Liver (tissue), 9 donors: ENCODE measurements around the gene MYLIP. TPM values are rescaled to one million over a fixed set of nuclear protein-coding genes. Genes with fewer than 3 reads are reported as not detected.

Experiments
- DNase-seq: peaks from one replicate; pipeline ENCODE4 v3.0.0-alpha.2; 2017; ENCODE audit warnings: low spot score
- H3K27ac ChIP-seq, 2 donors: one replicate each; pipeline ENCODE4 v1.7.0; 2013; ENCODE audit warnings: inconsistent platforms in 2 of 2, low read length in 2 of 2, control low read depth in 1 of 2, low read depth in 1 of 2, mild to moderate bottlenecking in 1 of 2
- H3K27me3 ChIP-seq, 4 donors: one replicate each; pipeline versions ENCODE4 v1.6.1 to v1.7.0; 2013; ENCODE audit warnings: low read length in 3 of 4, inconsistent platforms in 1 of 4, mild to moderate bottlenecking in 1 of 4, moderate library complexity in 1 of 4; ENCODE audit not compliant: control insufficient read depth in 4 of 4, insufficient read depth in 4 of 4
- H3K36me3 ChIP-seq, 4 donors: one replicate each; pipeline versions ENCODE4 v1.6.1 to v1.7.0; 2013; ENCODE audit warnings: low read length in 3 of 4, mild to moderate bottlenecking in 3 of 4, low read depth in 1 of 4, moderate library complexity in 1 of 4; ENCODE audit not compliant: control insufficient read depth in 4 of 4, insufficient read depth in 3 of 4
- H3K4me1 ChIP-seq, 4 donors: one replicate each; pipeline versions ENCODE4 v1.6.1 to v1.7.0; 2013; ENCODE audit warnings: low read length in 3 of 4, mild to moderate bottlenecking in 3 of 4, moderate library complexity in 1 of 4; ENCODE audit not compliant: control insufficient read depth in 4 of 4, insufficient read depth in 4 of 4
- H3K4me3 ChIP-seq, 3 donors: one replicate each; pipeline versions ENCODE4 v1.6.1 to v1.7.0; 2013; ENCODE audit warnings: low read length in 3 of 3, control low read depth in 1 of 3, low read depth in 1 of 3, mild to moderate bottlenecking in 1 of 3
- H3K9ac ChIP-seq, 2 donors: one replicate each; pipeline ENCODE4 v1.7.0; 2013; ENCODE audit warnings: low read length in 2 of 2, mild to moderate bottlenecking in 2 of 2, moderate library complexity in 2 of 2, control low read depth in 1 of 2, low read depth in 1 of 2
- H3K9me3 ChIP-seq, 4 donors: one replicate each; pipeline versions ENCODE4 v1.6.1 to v1.7.0; 2013; ENCODE audit warnings: low read length in 3 of 4; ENCODE audit not compliant: control insufficient read depth in 4 of 4
- CTCF ChIP-seq: fragments of 150-350 bp; IDR thresholded peaks from 2 replicates; pipeline ENCODE4 v1.5.1; 2017; ENCODE audit warnings: improper control_type of control experiment, low read depth, low read length; ENCODE audit not compliant: missing input control
- EGR1 ChIP-seq, 2 donors: IDR thresholded peaks; 2 replicates each; pipeline ENCODE4 v1.6.1; 2016 to 2018; ENCODE audit warnings: antibody characterized with exemption in 2 of 2, low read depth in 2 of 2
- FOXA2 ChIP-seq: IDR thresholded peaks from 2 replicates; pipeline ENCODE4 v1.6.1; 2016; ENCODE audit warnings: antibody characterized with exemption
- GABPA ChIP-seq, 2 donors: IDR thresholded peaks in 1 of 2; conservative IDR thresholded peaks in 1 of 2; 2 replicates each; pipeline ENCODE4 v1.6.1; 2016; ENCODE audit warnings: antibody characterized with exemption in 2 of 2, mild to moderate bottlenecking in 1 of 2, moderate library complexity in 1 of 2
- HNF4A ChIP-seq, 2 donors: conservative IDR thresholded peaks; 2 replicates each; pipeline ENCODE4 v1.6.1; 2016; ENCODE audit warnings: antibody characterized with exemption in 2 of 2, mild to moderate bottlenecking in 2 of 2
- HNF4G ChIP-seq: IDR thresholded peaks from 2 replicates; pipeline ENCODE4 v1.6.1; 2016; ENCODE audit warnings: antibody characterized with exemption
- JUND ChIP-seq, 2 donors: IDR thresholded peaks; 2 replicates each; pipeline ENCODE4 v1.6.1; 2016; ENCODE audit warnings: antibody characterized with exemption in 2 of 2
- MAX ChIP-seq: IDR thresholded peaks from 2 replicates; pipeline ENCODE4 v1.6.1; 2016; ENCODE audit warnings: antibody characterized with exemption
- NR2F2 ChIP-seq: IDR thresholded peaks from 2 replicates; pipeline ENCODE4 v1.6.1; 2016; ENCODE audit warnings: antibody characterized with exemption
- RAD21 ChIP-seq, 2 donors: IDR thresholded peaks; 2 replicates each; pipeline ENCODE4 v1.6.1; 2016; ENCODE audit warnings: antibody characterized with exemption in 2 of 2, mild to moderate bottlenecking in 2 of 2
- REST ChIP-seq: IDR thresholded peaks from 2 replicates; pipeline ENCODE4 v1.6.1; 2016; ENCODE audit warnings: antibody characterized with exemption, mild to moderate bottlenecking
- RXRA ChIP-seq, 2 donors: IDR thresholded peaks; 2 replicates each; pipeline ENCODE4 v1.6.1; 2017 to 2018; ENCODE audit warnings: antibody characterized with exemption in 2 of 2, mild to moderate bottlenecking in 1 of 2
- SP1 ChIP-seq: IDR thresholded peaks from 2 replicates; pipeline ENCODE4 v1.6.1; 2018; ENCODE audit warnings: antibody characterized with exemption, mild to moderate bottlenecking
- TAF1 ChIP-seq: conservative IDR thresholded peaks from 2 replicates; pipeline ENCODE4 v1.6.1; 2016; ENCODE audit warnings: antibody characterized with exemption, mild to moderate bottlenecking
- YY1 ChIP-seq: IDR thresholded peaks from 2 replicates; pipeline ENCODE4 v1.6.1; 2016; ENCODE audit warnings: antibody characterized with exemption, mild to moderate bottlenecking
- ZBTB33 ChIP-seq: IDR thresholded peaks from 2 replicates; pipeline ENCODE4 v1.6.1; 2016; ENCODE audit warnings: antibody characterized with exemption
- WGBS: extraction: QIAGEN DNeasy Blood & Tissue Kit; methylation state at CpG from one replicate; pipeline ENCODE4 v1.1.7; 2013; 5-methylcytosine and 5-hydroxymethylcytosine counted together
- polyA plus RNA-seq, 2 donors: library from polyadenylated mRNA; stranded (reverse) in 1 of 2; unstranded in 1 of 2; fragments of 200-250 nt in 1 of 2; fragments of >200 nt in 1 of 2; fragmentation: Nextera tagmentation in 1 of 2; extraction: Ambion mirVana in 1 of 2; gene quantifications; one replicate each; pipeline versions ENCODE4 v1.2.1 to v1.2.3, GENCODE V29; 2013 to 2015
- total RNA-seq, 2 donors: library from RNA; depleted of rRNA; stranded (reverse); fragments of >200 nt; gene quantifications; one replicate each; pipeline ENCODE4 v1.2.3, GENCODE V29; 2014
- donor health status: healthy.
- donor health status: healthy.
- donor health status: healthy.
- donor health status: healthy.
- donor health status: healthy.

The MYLIP gene
- 10 to 100 TPM in 1 of 2 donors, 1 to 10 TPM in 1; 5.8 to 29.4 TPM for total RNA-seq
- polyA plus RNA-seq: 1 to 10 TPM; 2.7 to 3.0 TPM

- H3K9ac ChIP-seq: peak within 1 kb of the TSS; percentile 67 to 84
- under 1% methylated on average over 95 of the region's 95 CpGs for WGBS
- H3K4me3 ChIP-seq: peak within 1 kb of the TSS; percentile 84 to 96 (median 86)
- no peaks in the 10 kb centered on the region for H3K27me3 ChIP-seq
- H3K36me3 ChIP-seq: peaks cover 0 to 1% (median 0%) of the 10 kb centered on the region in 4 donors
- peak; percentile 99 for DNase-seq
- peak within 1 kb of the TSS; percentile 93 to 96 for H3K27ac ChIP-seq
- peak; percentile 80 for TF ChIP-seq REST
- no peak for TF ChIP-seq NR2F2
- TF ChIP-seq FOXA2: no peak
- peak; percentile 50 for TF ChIP-seq CTCF
- TF ChIP-seq ZBTB33: no peak
- TF ChIP-seq JUND (IDR thresholded peaks at IDR 0.05): no peak
- peak in 1 of 2 donors; percentile 8 for TF ChIP-seq RXRA (IDR thresholded peaks at IDR 0.05)
- peak; percentile 66 for TF ChIP-seq SP1
- TF ChIP-seq HNF4G: no peak
- TF ChIP-seq YY1: no peak
- no peak for TF ChIP-seq MAX
- TF ChIP-seq TAF1: peak; percentile 89
- TF ChIP-seq RAD21 (IDR thresholded peaks at IDR 0.05): peak; percentile 72 to 79
- TF ChIP-seq EGR1 (IDR thresholded peaks at IDR 0.05; ENCODE audit: low read depth in 2 of 2): no peak
- no peak for TF ChIP-seq GABPA (IDR thresholded peaks at IDR 0.05 in 1 of 2, conservative IDR thresholded peaks at IDR 0.05 in 1 of 2)
- no peak for TF ChIP-seq HNF4A (conservative IDR thresholded peaks at IDR 0.05)
- H3K4me1 ChIP-seq: peaks cover 3 to 17% (median 13%) of the 10 kb centered on the region in 4 donors
- H3K9me3 ChIP-seq: no peaks in the 10 kb centered on the region
These were observed at the start of gene MYLIP for GRCh38 chr6:16128759-16129622. TSS of gene MYLIP (plus strand) at chr6:16129086. CDS start at chr6:16129323, 237 bp downstream.
